Femur (tissue), 1 donor: ENCODE measurements around the gene BLVRB.

Experiments used
- DNase-seq: peaks from one replicate; pipeline ENCODE4 v3.0.0-alpha.2; 2017

BLVRB gene

GRCh38 chr19:40398417-40399131 is 67.0 kb downstream of the BLVRB start:
- DNase-seq = peak; percentile 67
